ENCODE results near the gene ZNF211. TPM values are rescaled to one million over a fixed set of nuclear protein-coding genes. Genes with fewer than 3 reads are reported as not detected.
A peak's percentile ranks its signal among the peaks of the same experiment; 100 is the strongest.

The ZNF211 gene
- total and polyA plus RNA-seq, 9 of the 15 experiments (the other 6 are each of a cell fraction or from before 2014, with no cell fraction given), result 1.3 to 11.6 (median 4.5) TPM

DNA sequence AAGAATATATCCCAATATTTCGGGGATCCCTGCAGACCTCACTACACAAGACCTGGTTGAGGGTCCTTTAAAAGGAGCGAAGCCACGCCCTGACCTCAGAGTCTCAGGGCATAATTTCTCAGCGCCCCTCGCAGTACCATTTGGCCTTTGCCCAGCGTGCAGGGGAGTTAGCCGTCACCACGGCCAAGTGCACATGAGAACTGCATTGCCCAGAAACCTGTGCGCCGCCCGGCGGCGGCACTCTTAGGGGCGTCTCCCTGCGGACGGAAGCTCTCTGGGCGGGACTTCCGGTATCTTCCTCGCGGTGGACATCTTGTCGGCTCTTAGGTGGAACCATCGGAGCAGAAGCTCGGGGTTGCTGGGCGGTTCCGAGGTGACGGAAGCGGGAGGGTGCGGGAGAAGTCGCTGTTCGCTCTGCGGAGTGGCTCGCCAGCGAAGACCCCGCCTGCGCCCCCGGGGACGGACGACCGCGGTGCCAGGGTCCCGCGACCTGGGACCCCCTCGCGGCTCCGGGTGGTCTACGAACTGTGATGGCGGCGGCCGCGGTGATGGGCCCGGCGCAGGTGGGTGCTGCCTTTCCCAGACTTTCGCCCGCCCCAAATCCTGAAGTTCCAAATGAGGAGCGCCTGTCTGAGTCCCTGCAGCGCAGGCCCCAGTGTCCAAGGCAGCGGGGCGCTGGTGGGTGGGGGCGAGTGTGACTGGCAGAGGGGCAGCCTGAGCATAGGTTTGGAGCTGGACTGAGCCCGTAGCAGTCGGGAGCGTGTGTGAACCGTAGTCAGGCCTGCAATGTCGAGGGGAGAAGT lies 18.8 kb upstream of the ZNF211 start, which contains the start of gene ZNF134 (continued):
- TF ChIP-seq, protein P1, sequence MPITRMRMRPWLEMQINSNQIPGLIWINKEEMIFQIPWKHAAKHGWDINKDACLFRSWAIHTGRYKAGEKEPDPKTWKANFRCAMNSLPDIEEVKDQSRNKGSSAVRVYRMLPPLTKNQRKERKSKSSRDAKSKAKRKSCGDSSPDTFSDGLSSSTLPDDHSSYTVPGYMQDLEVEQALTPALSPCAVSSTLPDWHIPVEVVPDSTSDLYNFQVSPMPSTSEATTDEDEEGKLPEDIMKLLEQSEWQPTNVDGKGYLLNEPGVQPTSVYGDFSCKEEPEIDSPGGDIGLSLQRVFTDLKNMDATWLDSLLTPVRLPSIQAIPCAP (CRISPR knock-in tag; IDR thresholded peaks at IDR 0.05; ENCODE audit: borderline replicate concordance), result no peak
- TF ChIP-seq CREM (IDR thresholded peaks at IDR 0.05; ENCODE audit: low read depth), result peak; percentile 26; the same call in 1 of the 2 replicates
- peak; percentile 74 for TF ChIP-seq L3MBTL2 (IDR thresholded peaks at IDR 0.05)
- TF ChIP-seq, protein P2, sequence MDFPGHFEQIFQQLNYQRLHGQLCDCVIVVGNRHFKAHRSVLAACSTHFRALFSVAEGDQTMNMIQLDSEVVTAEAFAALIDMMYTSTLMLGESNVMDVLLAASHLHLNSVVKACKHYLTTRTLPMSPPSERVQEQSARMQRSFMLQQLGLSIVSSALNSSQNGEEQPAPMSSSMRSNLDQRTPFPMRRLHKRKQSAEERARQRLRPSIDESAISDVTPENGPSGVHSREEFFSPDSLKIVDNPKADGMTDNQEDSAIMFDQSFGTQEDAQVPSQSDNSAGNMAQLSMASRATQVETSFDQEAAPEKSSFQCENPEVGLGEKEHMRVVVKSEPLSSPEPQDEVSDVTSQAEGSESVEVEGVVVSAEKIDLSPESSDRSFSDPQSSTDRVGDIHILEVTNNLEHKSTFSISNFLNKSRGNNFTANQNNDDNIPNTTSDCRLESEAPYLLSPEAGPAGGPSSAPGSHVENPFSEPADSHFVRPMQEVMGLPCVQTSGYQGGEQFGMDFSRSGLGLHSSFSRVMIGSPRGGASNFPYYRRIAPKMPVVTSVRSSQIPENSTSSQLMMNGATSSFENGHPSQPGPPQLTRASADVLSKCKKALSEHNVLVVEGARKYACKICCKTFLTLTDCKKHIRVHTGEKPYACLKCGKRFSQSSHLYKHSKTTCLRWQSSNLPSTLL (IDR thresholded peaks at IDR 0.05), result no peak
- no peak for TF ChIP-seq TAF1 (IDR thresholded peaks at IDR 0.05; ENCODE audit: control insufficient read depth, extremely low read depth, insufficient read depth, low read length, severe bottlenecking)
- peak; percentile 48; the same call in 1 of the 2 replicates for TF ChIP-seq RB1 (IDR thresholded peaks at IDR 0.05; ENCODE audit: low read depth)
- no peak for TF ChIP-seq TRIM24 (IDR thresholded peaks at IDR 0.05)
- peak in 1 of 2 experiments; percentile 41; a peak in 2 of 4 replicates for TF ChIP-seq HDAC1 (IDR thresholded peaks at IDR 0.05)
- no peak for TF ChIP-seq PTTG1 (tag; IDR thresholded peaks at IDR 0.05; ENCODE audit: low read depth)
- peak; percentile 63 for TF ChIP-seq SUPT5H (IDR thresholded peaks at IDR 0.05)
- TF ChIP-seq, protein P3, sequence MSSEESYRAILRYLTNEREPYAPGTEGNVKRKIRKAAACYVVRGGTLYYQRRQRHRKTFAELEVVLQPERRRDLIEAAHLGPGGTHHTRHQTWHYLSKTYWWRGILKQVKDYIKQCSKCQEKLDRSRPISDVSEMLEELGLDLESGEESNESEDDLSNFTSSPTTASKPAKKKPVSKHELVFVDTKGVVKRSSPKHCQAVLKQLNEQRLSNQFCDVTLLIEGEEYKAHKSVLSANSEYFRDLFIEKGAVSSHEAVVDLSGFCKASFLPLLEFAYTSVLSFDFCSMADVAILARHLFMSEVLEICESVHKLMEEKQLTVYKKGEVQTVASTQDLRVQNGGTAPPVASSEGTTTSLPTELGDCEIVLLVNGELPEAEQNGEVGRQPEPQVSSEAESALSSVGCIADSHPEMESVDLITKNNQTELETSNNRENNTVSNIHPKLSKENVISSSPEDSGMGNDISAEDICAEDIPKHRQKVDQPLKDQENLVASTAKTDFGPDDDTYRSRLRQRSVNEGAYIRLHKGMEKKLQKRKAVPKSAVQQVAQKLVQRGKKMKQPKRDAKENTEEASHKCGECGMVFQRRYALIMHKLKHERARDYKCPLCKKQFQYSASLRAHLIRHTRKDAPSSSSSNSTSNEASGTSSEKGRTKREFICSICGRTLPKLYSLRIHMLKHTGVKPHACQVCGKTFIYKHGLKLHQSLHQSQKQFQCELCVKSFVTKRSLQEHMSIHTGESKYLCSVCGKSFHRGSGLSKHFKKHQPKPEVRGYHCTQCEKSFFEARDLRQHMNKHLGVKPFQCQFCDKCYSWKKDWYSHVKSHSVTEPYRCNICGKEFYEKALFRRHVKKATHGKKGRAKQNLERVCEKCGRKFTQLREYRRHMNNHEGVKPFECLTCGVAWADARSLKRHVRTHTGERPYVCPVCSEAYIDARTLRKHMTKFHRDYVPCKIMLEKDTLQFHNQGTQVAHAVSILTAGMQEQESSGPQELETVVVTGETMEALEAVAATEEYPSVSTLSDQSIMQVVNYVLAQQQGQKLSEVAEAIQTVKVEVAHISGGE (CRISPR knock-in tag; IDR thresholded peaks at IDR 0.05), result peak in 2 of 3 experiments; percentile 30 to 82; a peak in 2 of 6 replicates
- TF ChIP-seq NFE2L1 (tag; IDR thresholded peaks at IDR 0.05; ENCODE audit: borderline replicate concordance, low read depth), result no peak
- TF ChIP-seq ZNF41 (CRISPR knock-in tag; conservative IDR thresholded peaks at IDR 0.05), result no peak
- TF ChIP-seq HNRNPK (IDR thresholded peaks at IDR 0.05; ENCODE audit: low read depth, low read length, poor library complexity, severe bottlenecking), result no peak
- TF ChIP-seq, protein P4, sequence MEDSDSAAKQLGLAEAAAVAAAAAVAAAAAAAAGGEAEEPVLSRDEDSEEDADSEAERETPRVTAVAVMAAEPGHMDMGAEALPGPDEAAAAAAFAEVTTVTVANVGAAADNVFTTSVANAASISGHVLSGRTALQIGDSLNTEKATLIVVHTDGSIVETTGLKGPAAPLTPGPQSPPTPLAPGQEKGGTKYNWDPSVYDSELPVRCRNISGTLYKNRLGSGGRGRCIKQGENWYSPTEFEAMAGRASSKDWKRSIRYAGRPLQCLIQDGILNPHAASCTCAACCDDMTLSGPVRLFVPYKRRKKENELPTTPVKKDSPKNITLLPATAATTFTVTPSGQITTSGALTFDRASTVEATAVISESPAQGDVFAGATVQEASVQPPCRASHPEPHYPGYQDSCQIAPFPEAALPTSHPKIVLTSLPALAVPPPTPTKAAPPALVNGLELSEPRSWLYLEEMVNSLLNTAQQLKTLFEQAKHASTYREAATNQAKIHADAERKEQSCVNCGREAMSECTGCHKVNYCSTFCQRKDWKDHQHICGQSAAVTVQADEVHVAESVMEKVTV (CRISPR knock-in tag; IDR thresholded peaks at IDR 0.05), result no peak
- peak; percentile 14; the same call in 1 of the 2 replicates for TF ChIP-seq BHLHE40 (IDR thresholded peaks at IDR 0.05; ENCODE audit: low read length)
- TF ChIP-seq, protein P5, sequence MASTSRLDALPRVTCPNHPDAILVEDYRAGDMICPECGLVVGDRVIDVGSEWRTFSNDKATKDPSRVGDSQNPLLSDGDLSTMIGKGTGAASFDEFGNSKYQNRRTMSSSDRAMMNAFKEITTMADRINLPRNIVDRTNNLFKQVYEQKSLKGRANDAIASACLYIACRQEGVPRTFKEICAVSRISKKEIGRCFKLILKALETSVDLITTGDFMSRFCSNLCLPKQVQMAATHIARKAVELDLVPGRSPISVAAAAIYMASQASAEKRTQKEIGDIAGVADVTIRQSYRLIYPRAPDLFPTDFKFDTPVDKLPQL (IDR thresholded peaks at IDR 0.05; ENCODE audit: extremely low read depth, insufficient read length), result no peak

Data from K562 (cell line).